GM21723 (cell line): ENCODE results near the gene RHBG.
"Not testable (repeated sequence)": the region's sequence is repeated elsewhere in the genome, so short reads cannot be mapped to it uniquely, and the experiment has no call there.

Experiments
- ATAC-seq: cut with Tn5 transposase; IDR thresholded peaks from one replicate; pipeline ENCODE4 v1.9.1; 2021; ENCODE audit warnings: mild to moderate bottlenecking, moderate library complexity; ENCODE audit not compliant: unreplicated experiment

Gene RHBG

GRCh38 chr1:156359973-156360372, 9.0 kb upstream of the RHBG start:
- ATAC-seq: no peak

- no peak for ATAC-seq
These were observed 8.5 kb upstream of the RHBG start for GRCh38 chr1:156360534-156360933.

GRCh38 chr1:156365754-156366153, 3.3 kb upstream of the RHBG start:
- ATAC-seq: no peak

- no peak for ATAC-seq
These were observed 2.4 kb upstream of the RHBG start for GRCh38 chr1:156366378-156367166.

- ATAC-seq: no peak
These were observed 1.4 kb upstream of the RHBG start for GRCh38 chr1:156367383-156368156.

GRCh38 chr1:156368157-156368658, 803 bp upstream of the RHBG start:
- ATAC-seq: no peak

GRCh38 chr1:156369685-156370286, 775 bp downstream of the RHBG start:
- ATAC-seq: not testable (repeated sequence)

GRCh38 chr1:156371553-156372264, 2.7 kb downstream of the RHBG start:
- no peak for ATAC-seq

GRCh38 chr1:156372265-156372586, 3.2 kb downstream of the RHBG start:
- ATAC-seq: no peak

- no peak for ATAC-seq
These were observed 3.9 kb downstream of the RHBG start for GRCh38 chr1:156372876-156373275.

- ATAC-seq: no peak
These were observed 4.5 kb downstream of the RHBG start for GRCh38 chr1:156373546-156373945.

GRCh38 chr1:156376146-156376545, 7.1 kb downstream of the RHBG start:
- no peak for ATAC-seq

- no peak for ATAC-seq
These were observed 8.2 kb downstream of the RHBG start for GRCh38 chr1:156376958-156377919.

- no peak for ATAC-seq
These were observed 9.5 kb downstream of the RHBG start for GRCh38 chr1:156378557-156378956.

- no peak for ATAC-seq
These were observed 10.6 kb downstream of the RHBG start for GRCh38 chr1:156379420-156380165.

GRCh38 chr1:156382561-156382960, 13.6 kb downstream of the RHBG start:
- ATAC-seq: no peak

- ATAC-seq: no peak
These were observed 14.0 kb downstream of the RHBG start for GRCh38 chr1:156383023-156383422.

GRCh38 chr1:156384007-156384406, 15.0 kb downstream of the RHBG start:
- no peak for ATAC-seq

- ATAC-seq: no peak
These were observed 15.6 kb downstream of the RHBG start for GRCh38 chr1:156384658-156385057.
